CD4-positive, alpha-beta T cell treated with Interleukin-17A for 1 hour (primary cell): Measurements from ENCODE around the gene C3orf18.

Experiments used
- DNase-seq: peaks from one replicate; pipeline ENCODE4 v3.0.0-alpha.2; 2020

Gene C3orf18

GRCh38 chr3:50603261-50604109 is 35.9 kb upstream of the C3orf18 start:
- no peak for DNase-seq

- DNase-seq: no peak
Measured at GRCh38 chr3:50602595-50603191, 35.1 kb upstream of the C3orf18 start.

GRCh38 chr3:50600841-50601591 is 33.5 kb upstream of the C3orf18 start:
- DNase-seq: peak; percentile 74

- no peak for DNase-seq
Measured at GRCh38 chr3:50600141-50600753, 32.7 kb upstream of the C3orf18 start.

- no peak for DNase-seq
Measured at GRCh38 chr3:50599716-50600118, 32.2 kb upstream of the C3orf18 start.

GRCh38 chr3:50599115-50599715 is 31.7 kb upstream of the C3orf18 start:
- no peak for DNase-seq

GRCh38 chr3:50594253-50594785 is 26.8 kb upstream of the C3orf18 start:
- no peak for DNase-seq

- DNase-seq: no peak
Measured at GRCh38 chr3:50592568-50592967, 25.0 kb upstream of the C3orf18 start.

GRCh38 chr3:50591196-50591741 is 23.7 kb upstream of the C3orf18 start:
- no peak for DNase-seq

- DNase-seq: no peak
Measured at GRCh38 chr3:50588759-50589433, 21.3 kb upstream of the C3orf18 start.

GRCh38 chr3:50587806-50588758 is 20.5 kb upstream of the C3orf18 start:
- DNase-seq: peak; percentile 71

- no peak for DNase-seq
Measured at GRCh38 chr3:50587373-50587772, 19.8 kb upstream of the C3orf18 start.

- DNase-seq: no peak
Measured at GRCh38 chr3:50586763-50587070, 19.2 kb upstream of the C3orf18 start.

- DNase-seq: no peak
Measured at GRCh38 chr3:50585919-50586762, 18.6 kb upstream of the C3orf18 start.

GRCh38 chr3:50584391-50584790 is 16.8 kb upstream of the C3orf18 start:
- no peak for DNase-seq

- DNase-seq: no peak
Measured at GRCh38 chr3:50583897-50584296, 16.4 kb upstream of the C3orf18 start.

GRCh38 chr3:50582083-50582482 is 14.5 kb upstream of the C3orf18 start:
- DNase-seq: no peak

- DNase-seq: no peak
Measured at GRCh38 chr3:50581459-50581842, 13.9 kb upstream of the C3orf18 start.

- no peak for DNase-seq
Measured at GRCh38 chr3:50580683-50581458, 13.3 kb upstream of the C3orf18 start.
